ENCODE measurements around the gene CGB1.
"Not testable (repeated sequence)": the region's sequence is repeated elsewhere in the genome, so short reads cannot be mapped to it uniquely, and the experiment has no call there.

The CGB1 gene

DNA sequence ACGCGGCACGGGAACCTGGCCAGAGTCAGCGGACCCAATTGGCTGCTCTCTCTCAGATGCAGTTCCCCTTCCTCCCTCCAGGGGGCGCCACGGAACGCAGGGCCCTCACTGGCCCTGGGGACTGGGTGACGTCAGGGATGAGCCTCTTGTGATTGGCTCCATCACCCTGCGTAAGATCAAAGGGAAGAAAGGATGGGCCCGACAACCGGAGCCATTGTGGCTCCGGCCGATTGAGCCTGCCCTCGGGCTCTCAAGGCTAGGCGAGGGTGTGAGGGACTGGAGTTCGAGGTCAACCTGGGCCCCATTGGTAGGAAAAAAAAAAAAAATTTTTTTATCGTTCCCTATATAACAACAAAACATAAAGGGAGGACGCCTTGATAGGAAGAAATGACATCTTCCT, at the start of gene CGB1:
Gene CGB1, minus strand, starts transcription at position 81 of the 400 bp plus-strand sequence. CDS start 184 bp downstream, outside the sequence.
- DNase-seq: peak; percentile 89

- no peak for DNase-seq
These were observed 49.6 kb upstream of the CGB1 start for GRCh38 chr19:49086296-49086695.

GRCh38 chr19:49085868-49086232, 49.2 kb upstream of the CGB1 start:
- DNase-seq: no peak

DNA sequence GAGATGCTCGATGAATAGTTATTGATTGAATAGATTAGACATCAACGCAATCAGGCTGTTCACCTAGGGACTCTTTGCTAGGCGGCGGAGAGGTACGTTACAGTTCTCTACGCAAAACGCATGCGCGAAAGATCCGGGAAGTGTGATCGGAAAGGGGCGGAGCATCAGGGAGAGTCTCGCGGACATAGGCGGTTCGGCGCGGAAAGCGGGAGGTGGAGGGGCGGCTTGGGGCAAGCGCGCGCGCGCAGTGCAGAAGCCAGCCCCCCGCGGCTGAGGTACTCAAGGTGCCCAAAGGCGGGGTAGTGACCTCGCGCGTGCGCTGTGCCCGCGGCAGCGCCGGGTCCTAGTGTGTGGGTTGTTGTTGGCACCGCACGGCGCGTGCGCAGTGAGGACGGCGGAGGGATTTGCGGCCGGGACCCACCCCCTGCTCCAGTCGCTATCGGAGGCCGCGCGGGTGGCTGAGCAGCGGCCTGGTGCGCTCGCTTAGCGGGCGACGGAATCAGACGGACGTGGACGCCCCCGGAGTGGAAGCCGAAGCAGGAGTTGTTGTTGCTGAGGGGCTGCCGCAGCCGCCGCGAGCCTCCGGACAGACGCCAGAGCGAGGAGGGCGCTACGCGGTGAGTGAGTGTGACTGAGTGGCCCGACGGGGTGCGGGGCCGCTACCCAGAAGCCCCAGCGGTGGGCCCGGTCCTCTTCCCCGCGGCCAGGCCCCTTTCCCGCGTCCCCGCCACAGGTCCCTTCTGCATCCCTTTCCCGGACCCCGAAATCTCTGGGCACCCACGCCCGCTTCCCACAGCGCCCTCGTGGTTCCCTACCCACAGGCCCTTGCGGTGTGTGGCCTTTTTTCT, 48.5 kb upstream of the CGB1 start, which contains the start of gene SNRNP70:
Gene SNRNP70, plus strand, starts transcription at position 432 of the 848 bp plus-strand sequence. CDS start 964 bp downstream, outside the sequence.
- peak; percentile 98 for DNase-seq

DNA sequence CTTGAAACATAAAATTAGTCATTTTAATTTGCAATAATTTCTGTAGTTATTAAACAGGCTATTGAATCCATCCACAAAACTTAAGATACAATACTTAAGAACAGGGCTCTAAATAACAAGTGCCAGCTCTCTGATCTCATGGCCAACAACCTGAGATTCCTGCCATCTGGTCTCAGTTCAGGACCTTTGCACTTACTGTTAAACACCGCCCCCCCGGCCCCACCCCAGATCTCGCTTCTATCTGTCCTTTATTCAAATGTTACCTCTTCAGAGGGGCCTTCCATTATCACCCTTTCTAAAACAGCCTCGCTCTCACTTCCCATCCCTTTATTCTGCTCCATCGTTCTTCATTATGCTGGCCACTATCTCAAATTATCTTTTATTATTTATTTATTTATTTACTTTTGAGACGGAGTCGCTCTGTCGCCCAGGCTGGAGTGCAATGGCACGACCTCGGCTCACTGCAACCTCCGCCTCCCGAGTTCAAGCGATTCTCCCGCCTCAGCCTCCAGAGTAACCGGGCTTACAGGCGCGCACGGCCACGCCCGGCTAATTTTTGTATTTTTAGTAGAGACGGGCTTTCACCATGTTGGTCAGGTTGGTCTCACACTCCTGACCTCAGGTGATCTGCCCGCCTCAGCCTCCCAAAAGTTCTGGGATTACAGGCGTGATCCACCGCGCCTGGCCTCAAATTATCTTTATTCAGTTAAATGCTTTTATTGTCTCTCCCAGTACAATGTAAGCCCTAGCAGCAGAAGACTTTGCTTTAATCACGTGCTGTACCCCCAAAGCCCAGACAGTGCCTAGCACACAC, 47.7 kb upstream of the CGB1 start:
- no peak for DNase-seq

- DNase-seq: no peak
These were observed 44.6 kb upstream of the CGB1 start for GRCh38 chr19:49081273-49081672.

- no peak for DNase-seq
These were observed 43.7 kb upstream of the CGB1 start for GRCh38 chr19:49080392-49080791.

- DNase-seq: not testable (repeated sequence)
These were observed 38.2 kb upstream of the CGB1 start for GRCh38 chr19:49074869-49075268.

DNA sequence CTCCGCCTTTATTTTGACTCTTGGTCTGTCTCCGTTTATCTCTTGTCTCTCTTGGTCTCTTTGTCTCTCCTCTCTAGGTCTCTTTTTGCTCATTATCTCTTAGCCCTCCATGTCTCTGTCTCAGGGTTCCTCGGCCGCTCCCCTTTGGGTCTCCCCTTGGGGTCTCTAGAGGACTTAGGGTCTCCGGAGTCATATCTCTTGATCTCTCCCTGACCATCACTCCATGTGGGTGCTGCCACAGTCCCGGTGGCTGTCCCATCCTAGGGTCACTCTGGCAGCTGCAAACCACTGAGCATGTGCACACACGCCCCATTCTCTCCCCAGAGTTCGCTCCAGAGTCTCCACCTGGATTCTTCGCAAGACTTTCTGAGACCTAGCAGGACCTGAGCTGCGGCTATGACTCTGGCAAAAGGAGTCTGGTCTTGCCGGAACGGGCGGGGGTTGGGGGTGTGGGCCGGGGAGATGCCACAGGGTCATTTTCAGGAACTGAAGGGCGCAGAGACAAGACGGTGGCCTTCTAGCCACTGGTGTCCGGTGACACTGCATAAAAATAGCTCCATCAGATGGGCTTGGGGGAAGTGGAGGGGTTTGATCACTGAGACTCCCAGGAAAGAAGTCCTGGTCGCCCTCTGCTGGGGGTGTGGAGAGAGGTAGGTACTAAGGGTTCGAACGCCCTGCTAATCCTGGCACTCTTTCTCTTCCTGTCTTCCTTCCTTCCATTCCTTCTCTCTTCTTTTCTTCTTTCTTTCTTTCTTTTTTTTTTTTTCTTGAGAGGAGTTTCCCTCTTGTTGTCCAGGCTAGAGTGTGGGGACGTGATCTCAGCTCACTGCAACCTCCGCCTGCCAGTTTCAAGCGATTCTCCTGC, 37.1 kb upstream of the CGB1 start:
- DNase-seq: peak; percentile 40

DNA sequence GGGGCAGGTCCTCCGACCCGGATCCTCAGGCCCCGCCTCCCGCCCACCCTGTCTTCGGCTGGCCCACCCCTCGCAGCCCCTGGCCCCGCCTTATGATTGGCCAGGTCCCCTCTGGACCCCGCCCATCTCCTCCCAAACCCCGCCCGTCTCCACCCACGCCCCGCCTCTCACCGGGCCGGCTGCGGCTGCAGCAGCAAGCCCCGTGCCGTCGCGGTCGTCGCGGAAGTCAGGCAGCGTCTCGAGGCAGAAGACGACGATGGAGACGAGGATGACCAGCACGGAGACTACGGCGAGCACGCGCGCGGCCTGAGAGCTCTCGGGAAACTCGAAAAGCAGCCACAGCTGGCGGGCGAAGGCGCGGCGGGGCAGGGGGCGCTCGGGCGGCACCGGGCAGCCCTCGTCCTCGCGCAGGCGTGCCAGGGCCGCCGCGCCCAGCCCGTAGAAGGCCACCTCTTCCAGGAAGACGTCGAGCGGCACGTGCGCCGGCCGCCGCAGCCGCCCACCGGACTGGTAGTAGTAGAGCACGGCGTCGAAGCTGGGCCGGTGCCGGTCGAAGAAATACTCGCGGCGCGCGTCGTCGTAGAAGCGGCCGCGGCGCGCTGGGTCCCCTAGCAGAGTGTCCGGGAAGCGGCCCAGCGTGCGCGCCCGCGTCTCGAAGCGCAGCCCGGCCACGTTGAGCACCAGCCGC, 35.3 kb upstream of the CGB1 start:
- DNase-seq: no peak

DNA sequence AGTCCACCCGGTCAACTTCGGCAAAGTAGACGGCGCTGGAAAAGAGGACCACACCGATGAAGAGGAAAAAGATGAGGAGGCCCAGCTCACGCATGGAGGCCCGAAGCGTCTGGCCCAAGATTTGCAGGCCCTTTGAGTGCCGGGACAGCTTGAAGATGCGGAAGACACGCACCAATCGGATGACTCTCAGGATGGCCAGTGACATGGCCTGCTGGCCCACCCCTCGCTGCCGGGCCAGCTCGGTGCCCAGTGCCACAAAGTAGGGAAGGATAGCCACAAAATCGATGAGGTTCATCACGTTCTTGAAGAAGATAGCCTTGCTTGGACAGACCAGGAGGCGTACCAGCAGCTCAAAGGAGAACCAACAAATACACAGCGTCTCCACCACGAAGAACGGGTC, 33.7 kb upstream of the CGB1 start:
- DNase-seq: no peak

GRCh38 chr19:49069026-49069425, 32.3 kb upstream of the CGB1 start:
- no peak for DNase-seq

- DNase-seq: no peak
These were observed 30.9 kb upstream of the CGB1 start for GRCh38 chr19:49067554-49067953.

GRCh38 chr19:49065905-49066512, 29.3 kb upstream of the CGB1 start:
- no peak for DNase-seq

DNA sequence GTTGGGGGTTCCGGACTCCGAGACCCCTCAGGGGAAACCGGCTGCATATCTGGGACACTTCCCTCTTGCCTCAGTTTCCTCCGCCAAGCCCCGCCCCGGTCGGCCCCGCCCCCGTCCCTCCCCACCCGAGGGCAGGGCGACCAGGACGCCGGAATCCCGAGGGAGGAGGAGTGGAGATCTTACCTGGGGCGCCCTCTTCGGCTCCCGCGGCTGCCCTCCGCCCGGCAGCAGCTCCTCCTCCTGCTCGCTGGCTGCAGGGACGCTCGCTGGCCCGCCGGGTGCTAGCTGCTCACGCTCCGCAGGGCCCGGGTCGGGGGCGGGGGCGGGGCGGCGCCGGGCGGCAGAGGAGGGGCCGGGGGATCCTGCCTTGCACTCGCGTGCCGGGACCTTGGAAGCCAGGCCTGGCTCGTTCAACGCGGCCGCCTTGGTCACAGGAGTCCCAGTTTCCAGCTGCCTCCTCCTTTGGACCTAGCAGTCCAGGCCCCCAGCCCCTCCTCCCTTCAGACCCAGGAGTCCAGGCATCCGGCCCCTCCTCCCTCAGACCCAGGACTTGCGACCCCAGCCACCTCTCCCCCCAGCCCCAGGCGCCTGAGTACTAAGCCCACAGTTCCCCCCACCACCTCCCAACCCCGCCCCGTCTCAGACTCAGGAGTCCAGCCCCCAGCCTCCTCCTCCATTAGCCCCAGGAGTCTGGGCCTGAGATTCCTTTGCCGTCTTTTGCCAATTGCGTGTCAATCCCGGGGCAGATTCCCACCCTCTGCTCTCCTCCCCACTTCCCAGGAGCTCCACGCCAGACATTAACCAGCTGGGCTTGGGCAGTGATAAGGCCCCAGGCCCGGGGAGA, 28.3 kb upstream of the CGB1 start, which contains the start of gene NTF4:
Gene NTF4, minus strand, starts transcription at position 51 of the 844 bp plus-strand sequence. CDS start 2,821 bp downstream, outside the sequence.
- no peak for DNase-seq

GRCh38 chr19:49064029-49064629, 27.4 kb upstream of the CGB1 start:
- no peak for DNase-seq

- no peak for DNase-seq
These were observed 24.8 kb upstream of the CGB1 start for GRCh38 chr19:49061445-49061844.

GRCh38 chr19:49061000-49061399, 24.3 kb upstream of the CGB1 start:
- DNase-seq: no peak

GRCh38 chr19:49059053-49059452, 22.4 kb upstream of the CGB1 start:
- no peak for DNase-seq

DNA sequence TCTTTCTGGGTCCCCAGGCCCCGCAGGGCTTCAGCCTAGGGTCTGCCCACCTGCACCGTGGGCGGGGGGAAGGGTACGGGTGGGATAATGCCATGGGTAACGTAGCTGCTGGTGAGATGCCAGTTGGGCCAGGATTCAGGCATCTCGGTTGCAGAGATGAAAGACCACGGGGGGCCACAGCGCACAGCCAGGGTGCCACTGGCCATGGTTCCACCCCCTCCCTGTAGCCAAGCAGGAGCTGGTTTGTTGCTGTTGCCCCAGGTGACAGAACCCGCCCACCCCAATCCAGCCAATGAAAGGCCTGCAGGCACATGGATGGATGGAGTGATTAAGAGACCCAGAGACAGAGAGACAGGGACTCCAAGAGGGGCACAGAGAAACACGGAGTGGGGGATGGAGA, 21.9 kb upstream of the CGB1 start:
- DNase-seq: no peak
